ENCODE measurements around the gene PTRH1. TPM values are rescaled to one million over a fixed set of nuclear protein-coding genes. Genes with fewer than 3 reads are reported as not detected.

The PTRH1 gene
- total RNA-seq, 1 experiment from 2014 or later, result 11.4 TPM

DNA sequence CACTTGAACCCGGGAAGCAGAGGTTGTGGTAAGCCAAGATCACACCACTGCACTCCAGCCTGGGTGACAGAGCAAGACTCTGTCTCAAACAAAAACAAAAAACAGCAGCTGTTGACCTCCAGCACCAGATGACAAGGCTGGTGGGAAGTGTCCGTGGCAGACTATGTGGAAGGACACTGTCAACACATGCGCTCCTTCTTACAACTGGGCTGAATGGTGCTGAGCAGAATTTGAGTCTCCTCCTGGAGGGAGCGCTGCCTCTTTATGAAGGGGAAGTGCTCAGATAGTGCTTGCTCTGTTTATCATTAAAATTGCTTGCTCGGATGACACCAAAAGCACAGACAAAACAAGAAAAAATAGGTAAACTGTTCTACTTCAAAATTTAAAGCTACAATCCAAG, 17.9 kb downstream of the PTRH1 start:
- DNase-seq (ENCODE audit: low spot score), result no peak

DNA sequence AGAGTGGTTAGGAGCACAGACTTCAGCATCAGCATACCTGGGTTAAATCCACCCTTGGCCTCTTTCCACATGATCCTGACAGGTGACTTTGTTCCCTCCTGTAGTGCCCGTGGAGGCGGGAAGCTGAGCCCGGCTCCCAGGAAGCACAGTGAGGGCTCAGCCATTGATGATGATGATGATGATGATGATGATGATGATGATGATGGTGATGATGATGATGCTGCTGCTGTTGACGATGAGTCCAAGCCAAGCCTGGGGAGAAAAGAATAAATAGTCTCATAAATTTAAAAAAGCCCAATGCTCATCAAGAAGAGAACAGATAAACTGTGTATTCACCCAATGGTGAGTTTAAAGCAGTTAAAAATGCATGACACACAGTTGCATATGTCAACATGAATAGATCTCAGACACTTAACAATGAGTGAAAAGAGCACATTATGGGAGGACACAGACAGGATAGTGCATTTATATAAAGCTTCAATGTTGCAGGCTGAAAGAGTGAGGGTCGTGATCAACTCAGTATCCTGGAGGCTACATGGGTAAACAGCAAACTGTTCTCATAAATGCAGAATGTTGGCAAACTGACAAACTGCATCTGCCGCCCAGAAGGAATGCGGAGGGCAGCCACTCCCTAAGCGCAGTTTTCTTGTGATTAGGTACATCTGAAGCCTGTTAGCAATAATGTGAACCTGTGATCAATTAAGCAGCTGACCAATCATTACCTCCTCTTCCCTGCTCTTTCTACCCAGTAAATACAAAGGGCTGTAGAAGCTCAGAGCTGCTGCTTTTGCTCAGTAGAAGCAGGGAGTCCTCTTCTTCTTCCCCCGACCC, 20.4 kb downstream of the PTRH1 start:
- no peak for DNase-seq (ENCODE audit: low spot score)

DNA sequence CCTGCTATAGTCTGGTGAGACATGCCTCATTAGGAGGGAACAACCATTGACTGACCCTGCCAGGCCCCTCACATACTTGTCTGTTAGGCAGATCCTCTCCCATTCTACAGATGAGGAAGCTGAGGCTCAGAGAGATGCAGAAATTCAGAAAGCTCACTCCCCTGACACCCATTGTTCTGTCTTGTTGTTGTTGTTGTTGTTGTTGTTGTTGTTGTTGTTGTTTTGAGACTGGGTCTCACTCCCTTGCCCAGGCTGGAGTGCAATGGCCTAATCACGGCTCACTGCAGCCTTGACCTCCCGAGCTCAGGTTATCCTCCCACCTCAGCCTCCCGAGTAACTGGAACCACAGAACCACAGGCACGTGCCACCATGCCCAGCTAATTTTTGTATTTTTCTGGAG, 21.8 kb downstream of the PTRH1 start:
- DNase-seq (ENCODE audit: low spot score), result no peak

- no peak for DNase-seq (ENCODE audit: low spot score)
Measured at GRCh38 chr9:127693143-127693542, 22.3 kb downstream of the PTRH1 start.

- no peak for DNase-seq (ENCODE audit: low spot score)
Measured at GRCh38 chr9:127692071-127692470, 23.4 kb downstream of the PTRH1 start.

DNA sequence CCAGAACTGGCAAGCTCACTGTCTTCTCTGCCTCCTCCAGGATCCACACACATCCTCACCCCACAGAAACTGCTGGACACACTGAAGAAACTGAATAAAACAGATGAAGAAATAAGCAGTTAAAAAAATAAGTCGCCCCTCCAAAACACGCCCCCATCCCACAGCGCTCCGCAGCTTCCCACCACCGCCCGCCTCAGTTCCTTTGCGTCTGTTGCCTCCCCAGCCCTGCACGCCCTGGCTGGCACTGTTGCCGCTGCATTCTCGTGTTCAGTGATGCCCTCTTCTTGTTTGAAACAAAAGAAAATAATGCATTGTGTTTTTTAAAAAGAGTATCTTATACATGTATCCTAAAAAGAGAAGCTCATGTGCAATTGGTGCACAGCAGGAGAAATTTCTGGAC, 24.7 kb downstream of the PTRH1 start:
- no peak for DNase-seq (ENCODE audit: low spot score)

DNA sequence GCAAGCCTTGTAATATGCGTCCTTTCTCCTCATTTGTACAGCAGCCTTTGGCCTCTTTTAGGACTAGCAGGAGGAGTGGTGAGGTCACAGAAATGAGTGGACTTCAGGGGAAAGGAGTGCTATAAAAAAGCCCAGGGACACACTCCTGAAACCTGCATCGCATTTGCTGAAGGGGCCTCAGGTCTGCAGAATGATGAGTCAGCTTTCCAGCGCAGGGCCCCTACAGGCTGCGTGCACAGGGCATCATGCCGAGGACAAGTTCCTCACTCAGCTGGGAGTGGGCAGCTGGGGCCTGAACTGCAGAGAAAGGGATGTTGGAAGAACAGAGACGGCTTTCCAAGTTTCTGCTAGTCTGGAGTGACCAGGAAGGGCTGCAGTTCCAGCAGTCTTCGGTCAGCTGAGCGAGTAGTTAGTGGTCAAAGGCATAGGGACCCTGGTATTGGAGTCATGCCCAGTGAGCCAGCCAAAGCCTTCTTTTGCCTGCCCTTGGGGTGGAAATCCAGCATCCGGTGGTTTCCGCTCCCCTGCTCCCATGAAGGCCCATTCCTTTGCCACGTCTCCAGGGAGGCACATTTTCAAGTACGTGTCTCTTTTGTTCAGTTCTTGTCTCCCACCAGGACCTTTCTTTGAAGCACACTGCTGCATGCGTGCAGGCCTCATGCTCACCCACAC, 26.0 kb downstream of the PTRH1 start:
- DNase-seq (ENCODE audit: low spot score), result no peak

DNA sequence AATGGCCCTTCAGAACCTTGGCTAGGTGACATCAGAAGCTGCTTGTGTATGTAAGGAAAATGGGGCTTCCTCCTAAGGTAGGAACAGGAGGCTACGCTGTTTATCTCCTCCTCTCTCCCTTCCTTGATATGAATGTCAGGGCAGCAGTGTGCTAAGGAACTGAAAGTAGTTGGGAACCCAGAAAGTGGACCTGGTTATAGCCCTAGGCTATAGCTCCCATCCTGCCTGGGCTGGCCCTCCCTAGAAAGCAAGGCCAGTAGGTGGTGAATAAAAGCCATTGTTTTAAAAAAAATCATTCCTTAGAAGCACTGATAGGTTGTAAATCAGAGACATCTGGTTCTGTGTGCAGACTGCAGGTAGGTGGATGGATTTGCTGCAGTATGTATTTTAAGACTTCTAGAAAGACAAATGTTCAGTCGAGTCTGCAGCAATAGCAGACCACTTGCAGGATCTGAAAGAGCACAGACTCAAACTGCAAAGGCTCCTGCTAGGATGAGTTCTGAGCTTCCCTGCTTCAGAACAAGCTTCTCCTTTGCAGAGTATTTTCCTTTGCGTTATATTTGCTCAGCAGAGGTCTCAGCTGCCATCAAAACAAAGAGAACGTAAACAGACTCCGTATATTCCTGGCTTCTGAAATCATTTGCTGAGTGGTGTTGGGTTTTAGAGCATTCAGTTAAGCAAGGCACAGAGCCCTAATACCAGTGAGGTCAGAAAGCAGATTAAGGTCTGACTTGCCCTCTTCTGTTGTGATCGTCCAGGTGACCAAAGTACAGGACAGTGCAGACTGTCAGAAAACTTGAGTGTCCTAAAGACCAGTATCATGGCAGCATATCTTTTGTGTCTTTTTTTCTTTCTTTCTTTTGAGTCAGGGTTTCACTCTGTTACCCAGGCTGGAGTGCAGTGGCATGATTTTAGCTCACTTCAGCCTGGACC, 28.7 kb downstream of the PTRH1 start:
- DNase-seq (ENCODE audit: low spot score), result no peak

DNA sequence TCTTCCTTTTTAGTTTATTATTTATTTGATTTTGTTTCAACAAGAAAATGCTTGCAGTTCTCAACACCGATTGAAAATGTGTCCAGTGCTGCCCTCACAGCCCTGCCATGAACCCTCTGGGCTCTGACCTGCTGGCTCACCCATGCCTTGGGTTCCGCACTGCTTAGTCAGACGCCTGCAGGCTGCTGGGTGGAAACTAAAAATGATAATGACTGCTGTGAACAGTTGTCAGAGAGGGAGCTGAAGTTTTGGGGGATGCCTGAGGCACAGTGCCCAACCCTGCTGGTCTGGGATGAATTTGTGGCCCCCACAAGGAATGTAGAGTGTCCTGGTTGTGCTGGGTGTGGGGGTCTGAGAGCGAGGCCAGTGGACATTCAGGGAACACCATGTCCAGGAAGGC, 30.9 kb downstream of the PTRH1 start:
- DNase-seq (ENCODE audit: low spot score), result no peak

DNA sequence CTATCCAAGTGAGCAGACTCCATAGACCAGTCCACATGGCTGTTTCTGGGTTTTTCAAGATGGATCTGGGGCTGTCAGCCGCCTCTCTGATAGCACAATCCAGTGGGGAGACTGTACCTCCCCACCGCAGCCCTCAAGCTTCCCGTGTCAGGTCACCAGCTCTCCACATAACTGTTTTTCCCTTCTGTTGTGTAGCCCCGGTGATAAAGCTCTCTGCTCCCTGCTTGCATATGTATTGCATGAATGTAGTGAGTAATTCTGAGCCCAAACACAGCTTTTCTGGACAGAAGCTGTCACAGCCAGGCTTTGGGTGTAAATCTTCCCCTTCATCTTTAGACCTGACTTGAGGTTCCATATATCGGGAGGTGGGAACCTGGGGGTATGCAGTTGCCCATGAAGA, 31.7 kb downstream of the PTRH1 start:
- DNase-seq (ENCODE audit: low spot score), result no peak

DNA sequence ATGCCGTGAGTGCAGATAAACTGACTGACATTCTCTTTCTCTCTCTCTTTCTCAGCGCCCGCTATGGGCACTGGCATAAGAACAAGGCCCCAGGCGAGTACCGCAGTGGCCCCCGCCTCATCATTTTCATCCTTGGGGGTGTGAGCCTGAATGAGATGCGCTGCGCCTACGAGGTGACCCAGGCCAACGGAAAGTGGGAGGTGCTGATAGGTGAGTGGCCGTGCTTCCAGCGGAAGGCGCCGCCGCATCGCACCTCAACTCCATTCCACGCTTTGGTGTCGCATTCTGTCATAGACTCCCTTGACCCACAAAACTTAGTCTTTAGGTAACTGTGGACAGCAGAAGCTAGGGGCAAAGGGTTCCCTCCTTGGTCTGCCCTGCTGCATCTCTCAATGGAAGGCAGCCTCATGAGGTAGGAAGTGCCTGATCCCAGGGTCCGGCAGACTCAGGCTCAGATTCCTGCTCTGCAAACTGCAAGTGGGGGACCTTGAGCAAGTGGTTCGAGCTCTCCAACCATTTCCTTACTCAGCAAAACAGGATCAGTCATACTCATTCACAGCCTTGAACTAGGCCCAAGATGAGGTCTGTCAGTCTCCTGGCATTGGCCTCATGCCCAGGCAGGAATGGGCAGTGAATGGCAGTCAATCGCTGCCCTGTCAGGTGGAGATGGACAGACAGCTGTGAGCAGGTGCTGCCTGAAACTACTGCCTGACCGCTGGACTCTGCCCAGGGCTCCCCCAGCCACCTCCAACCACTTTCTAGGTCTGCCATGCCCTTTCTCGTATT, 32.9 kb downstream of the PTRH1 start:
- no peak for DNase-seq (ENCODE audit: low spot score)

GRCh38 chr9:127680846-127681245, 34.6 kb downstream of the PTRH1 start:
- no peak for DNase-seq (ENCODE audit: low spot score)

GRCh38 chr9:127680226-127680625, 35.2 kb downstream of the PTRH1 start:
- no peak for DNase-seq (ENCODE audit: low spot score)

- DNase-seq (ENCODE audit: low spot score), result no peak
Measured at GRCh38 chr9:127679506-127679905, 36.0 kb downstream of the PTRH1 start.

- DNase-seq (ENCODE audit: low spot score), result no peak
Measured at GRCh38 chr9:127676638-127677037, 38.8 kb downstream of the PTRH1 start.

DNA sequence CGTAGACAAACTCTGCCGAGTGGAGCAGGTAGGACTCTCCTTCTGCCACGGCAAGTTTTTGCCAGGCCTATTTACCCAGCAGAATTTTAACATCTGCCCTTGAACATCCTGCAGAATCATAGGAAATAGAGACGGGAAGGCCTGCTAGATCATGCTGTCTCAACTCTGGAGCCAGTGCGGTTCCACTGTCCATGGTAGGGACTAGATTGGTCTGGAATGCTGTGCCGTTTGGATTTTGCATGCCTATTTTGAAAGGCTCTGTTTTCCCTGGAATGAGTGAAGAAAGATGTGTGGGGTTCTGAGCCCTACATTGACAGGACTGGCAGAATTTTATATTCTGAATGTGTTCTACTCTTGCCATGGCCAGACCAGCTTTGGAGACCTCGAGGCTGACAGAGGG, 42.2 kb downstream of the PTRH1 start:
- no peak for DNase-seq (ENCODE audit: low spot score)

DNA sequence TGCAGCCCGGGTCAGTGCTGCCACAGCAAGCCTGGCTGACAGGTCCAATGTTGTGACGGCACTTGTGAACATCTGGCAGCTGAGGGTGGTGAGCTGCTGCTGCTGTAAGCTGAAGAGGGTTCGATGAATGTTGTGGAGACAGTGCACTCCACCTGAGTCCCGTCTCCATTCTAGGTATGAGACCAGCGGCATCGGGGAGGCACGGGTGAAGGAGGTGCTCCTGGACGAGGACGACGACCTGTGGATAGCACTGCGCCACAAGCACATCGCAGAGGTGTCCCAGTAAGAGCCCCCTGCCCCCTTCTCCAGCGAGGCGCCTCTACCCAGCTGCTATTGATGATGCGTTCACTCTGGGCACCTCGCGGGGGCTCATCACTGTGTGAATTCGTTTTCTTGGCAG, 47.6 kb downstream of the PTRH1 start:
- DNase-seq (ENCODE audit: low spot score), result no peak

- DNase-seq (ENCODE audit: low spot score), result no peak
Measured at GRCh38 chr9:127667127-127667844, 48.2 kb downstream of the PTRH1 start.

DNA sequence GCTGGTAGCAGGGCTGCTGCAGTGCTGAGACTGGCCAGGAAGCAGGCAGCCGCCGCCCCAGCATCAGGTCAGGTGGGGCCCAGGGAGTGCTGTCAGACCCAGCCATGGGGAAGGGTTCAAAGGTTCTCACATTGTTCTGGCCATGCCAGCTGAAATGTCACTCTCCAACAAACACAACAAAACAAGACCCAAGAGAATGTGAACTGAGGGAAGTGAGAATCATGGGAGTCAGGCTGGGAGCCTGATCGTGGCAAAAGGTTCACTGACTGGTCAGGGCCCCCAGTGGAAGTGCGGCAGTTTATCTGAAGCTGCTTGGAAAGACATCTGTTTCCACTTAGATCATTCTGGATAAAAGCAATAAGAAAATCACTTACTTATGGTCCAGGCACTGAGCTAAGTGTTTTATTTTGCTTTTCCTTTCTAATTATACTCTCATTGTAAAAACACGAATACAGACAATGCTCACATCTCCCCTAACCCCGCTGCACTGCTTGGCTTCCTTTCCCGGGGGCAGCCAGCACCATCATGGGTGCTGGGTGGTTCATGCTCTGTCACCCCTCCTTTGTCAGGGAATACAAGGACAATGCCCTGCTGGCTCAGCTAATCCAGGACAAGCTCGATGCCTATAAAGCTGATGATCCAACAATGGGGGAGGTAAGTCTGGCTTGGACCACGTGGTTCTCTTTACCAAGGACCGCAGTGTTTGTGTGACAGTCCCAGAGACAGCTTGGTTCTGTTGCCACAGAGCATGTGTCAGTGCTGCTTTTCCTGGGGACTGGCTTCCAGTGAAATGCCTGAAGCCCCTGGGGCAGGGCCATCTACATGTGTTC, 50.6 kb downstream of the PTRH1 start:
- no peak for DNase-seq (ENCODE audit: low spot score)

GRCh38 chr9:127664324-127664677, 51.2 kb downstream of the PTRH1 start:
- no peak for DNase-seq (ENCODE audit: low spot score)

Data from H4 (cell line).